Panc1 (cell line): ENCODE results near the gene PSMA3. TPM values are rescaled to one million over a fixed set of nuclear protein-coding genes. Genes with fewer than 3 reads are reported as not detected.

Source experiments
- ATAC-seq: fragments of 200-7000 bp; cut with Tn5 transposase; 2 replicates; pipeline ENCODE4 v1.9.1; 2020; ENCODE audit warnings: mild to moderate bottlenecking, moderate library complexity
- BruUV-seq: library from RNA; stranded (reverse); fragments of 400-500 nt; replicated peaks from 2 replicates; lab custom pipeline; 2021; lab: Mats Ljungman, UMichigan
- CTCF ChIA-PET: fragments of 300-600 bp; sonication (Branson Sonifier 250); formaldehyde crosslinking; loops from one replicate; lab custom pipeline; 2022; ENCODE audit warnings: antibody characterized with exemption; lab: Charles Lee
- POLR2A ChIA-PET: fragments of 300-600 bp; sonication (Branson Sonifier 250); formaldehyde crosslinking; loops from one replicate; lab custom pipeline; 2022; ENCODE audit warnings: antibody characterized with exemption; lab: Charles Lee
- DNase-seq: peaks from one replicate; pipeline ENCODE4 v3.0.0-alpha.2; 2010; ENCODE audit warnings: low read depth, low spot score
- H3K27ac ChIP-seq: 2 replicates; pipeline ENCODE4 v1.5.1; 2011; ENCODE audit warnings: mild to moderate bottlenecking, low read length, inconsistent platforms
- H3K27me3 ChIP-seq: fragments of 200-500 bp; sonication (Bioruptor generic); 2 replicates; pipeline ENCODE4 v1.6.0; 2014; ENCODE audit warnings: low read length, inconsistent platforms; ENCODE audit not compliant: control insufficient read depth, insufficient read depth
- H3K36me3 ChIP-seq: fragments of 200-500 bp; sonication (Bioruptor generic); 2 replicates; pipeline ENCODE4 v1.5.1; 2014; ENCODE audit warnings: inconsistent platforms, mild to moderate bottlenecking, low read length, moderate library complexity; ENCODE audit not compliant: control insufficient read depth, insufficient read depth
- H3K4me1 ChIP-seq: 2 replicates; pipeline ENCODE4 v1.5.1; 2011; ENCODE audit warnings: inconsistent platforms, mild to moderate bottlenecking, low read length, moderate library complexity; ENCODE audit not compliant: control insufficient read depth, insufficient read depth
- H3K4me3 ChIP-seq, 2 experiments: 2 replicates each; pipeline ENCODE4 v1.5.1; 2011 to 2012; ENCODE audit warnings: low read depth in 2 of 2, low read length in 2 of 2, mild to moderate bottlenecking in 2 of 2, inconsistent platforms in 1 of 2, moderate library complexity in 1 of 2
- H3K9me3 ChIP-seq: fragments of 200-500 bp; sonication (Bioruptor generic); 2 replicates; pipeline ENCODE4 v1.5.1; 2014; ENCODE audit warnings: low read depth, mild to moderate bottlenecking, inconsistent platforms, low read length, moderate library complexity; ENCODE audit not compliant: control insufficient read depth, insufficient read depth
- CTCF ChIP-seq: fragments of 450-650 bp; IDR thresholded peaks from 2 replicates; pipeline ENCODE4 v1.5.1; 2017; ENCODE audit warnings: mild to moderate bottlenecking
- POLR2AphosphoS5 ChIP-seq: IDR thresholded peaks from 2 replicates; pipeline ENCODE4 v1.6.1; 2012; ENCODE audit warnings: mild to moderate bottlenecking, low read depth, low read length, moderate library complexity
- REST ChIP-seq, 2 experiments: IDR thresholded peaks; 2 replicates each; pipeline ENCODE4 v1.6.1; 2011 to 2012; ENCODE audit warnings: low read depth in 2 of 2, control low read depth in 1 of 2, low read length in 1 of 2, mild to moderate bottlenecking in 1 of 2, moderate library complexity in 1 of 2; ENCODE audit not compliant: insufficient read depth in 1 of 2
- SIN3A ChIP-seq: IDR thresholded peaks from 2 replicates; pipeline ENCODE4 v1.6.1; 2012; ENCODE audit warnings: low read depth, mild to moderate bottlenecking, low read length, moderate library complexity, borderline replicate concordance; ENCODE audit not compliant: insufficient read depth
- TCF7L2 ChIP-seq: IDR thresholded peaks from 2 replicates; pipeline ENCODE4 v1.6.1; 2011; ENCODE audit warnings: mild to moderate bottlenecking, low read depth, low read length, inconsistent platforms
- in situ Hi-C: cut with HindIII; loops from 2 replicates; pipeline ENCODE4 v1.10.0; 2016; ENCODE audit warnings: low sequenced_read_pairs, low pct_unique_long_range_greater_than_20kb
- intact Hi-C: fragments of 100-400 bp; cut with micrococcal nuclease; formaldehyde crosslinking; loops from one replicate; pipeline ENCODE4 v1.10.0; 2022; ENCODE audit not compliant: unreplicated experiment
- total RNA-seq: library from RNA; stranded (reverse); gene quantifications from one replicate; pipeline ENCODE4 v1.2.1, GENCODE V29; 2021; ENCODE audit not compliant: unreplicated experiment

The PSMA3 gene
- total RNA-seq, 1 experiment from 2014 or later = 159 TPM

GRCh38 chr14:58213176-58213575 lies 31.5 kb upstream of the PSMA3 start:
- in situ Hi-C loops (no loop called here), intact Hi-C loops (no loop called here)
- H3K4me1 ChIP-seq = no peaks in the 10 kb centered on the region
- BruUV-seq = no TSS peak
- no peak for ATAC-seq
- H3K36me3 ChIP-seq = peaks cover 10% of the 10 kb centered on the region; the same call in 1 of the 2 replicates
- no peak for DNase-seq
- no peaks in the 10 kb centered on the region for H3K27me3 ChIP-seq
- POLR2A ChIA-PET = no interaction called here
- no peak overlapping the region for H3K27ac ChIP-seq
- TF ChIP-seq TCF7L2 (no peak), CTCF (no peak), SIN3A (no peak), REST (IDR thresholded peaks at IDR 0.05; ENCODE audit: insufficient read depth in 1 of 2, low read depth in 2 of 2, low read length in 1 of 2) (no peak)
- H3K9me3 ChIP-seq = no peaks in the 10 kb centered on the region
- CTCF ChIA-PET = no interaction called here
- no peak overlapping the region for H3K4me3 ChIP-seq

GRCh38 chr14:58215191-58215914 lies 29.3 kb upstream of the PSMA3 start:
- ChIA-PET POLR2A (no interaction called here), CTCF (no interaction called here)
- no peak for DNase-seq
- H3K9me3 ChIP-seq = no peaks in the 10 kb centered on the region
- H3K27ac ChIP-seq = no peak overlapping the region
- no peaks in the 10 kb centered on the region for H3K4me1 ChIP-seq
- in situ Hi-C loops (no loop called here), intact Hi-C loops (no loop called here)
- no TSS peak for BruUV-seq
- TF ChIP-seq SIN3A (no peak), CTCF (no peak), TCF7L2 (no peak), POLR2AphosphoS5 (no peak), REST (IDR thresholded peaks at IDR 0.05; ENCODE audit: insufficient read depth in 1 of 2, low read depth in 2 of 2, low read length in 1 of 2) (no peak)
- no peak overlapping the region for H3K4me3 ChIP-seq
- no peaks in the 10 kb centered on the region for H3K27me3 ChIP-seq
- no peak for ATAC-seq
- peaks cover 8% of the 10 kb centered on the region; the same call in 1 of the 2 replicates for H3K36me3 ChIP-seq
